LNCaP clone FGC (cell line): ENCODE data around the gene RPS5.

Experiments used
- DNase-seq: peaks from one replicate; pipeline ENCODE4 v3.0.0-alpha.2; 2011; ENCODE audit warnings: low read depth
- H3K4me3 ChIP-seq: 2 replicates; pipeline ENCODE4 v1.5.1; 2011; ENCODE audit warnings: mild to moderate bottlenecking, low read depth, low read length, control low read depth
- CTCF ChIP-seq: IDR thresholded peaks from 2 replicates; pipeline ENCODE4 v1.5.1; 2012; ENCODE audit warnings: mild to moderate bottlenecking; ENCODE audit not compliant: control insufficient read depth, insufficient read depth; ENCODE audit errors: extremely low read depth

RPS5 gene

GRCh38 chr19:58416604-58417003, 29.5 kb downstream of the RPS5 start:
- no peak for DNase-seq
- no peak overlapping the region for H3K4me3 ChIP-seq
- no peak for TF ChIP-seq CTCF

DNA sequence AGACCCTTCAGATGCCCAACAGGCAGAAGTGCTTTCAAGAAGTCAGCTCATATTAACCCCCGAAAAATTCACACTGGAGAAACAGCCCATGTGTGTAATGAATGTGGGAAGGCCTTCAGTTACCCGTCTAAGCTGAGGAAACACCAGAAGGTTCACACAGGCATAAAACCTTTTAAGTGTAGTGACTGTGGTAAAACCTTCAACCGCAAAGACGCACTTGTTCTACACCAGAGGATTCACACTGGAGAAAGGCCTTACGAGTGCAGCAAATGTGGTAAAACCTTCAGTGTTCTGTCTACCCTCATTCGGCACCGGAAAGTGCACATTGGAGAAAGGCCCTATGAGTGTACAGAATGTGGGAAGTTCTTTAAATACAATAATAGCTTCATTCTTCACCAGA, 30.0 kb downstream of the RPS5 start:
- H3K4me3 ChIP-seq: no peak overlapping the region
- no peak for DNase-seq
- no peak for TF ChIP-seq CTCF

- H3K4me3 ChIP-seq: no peak overlapping the region
- TF ChIP-seq CTCF: no peak
- no peak for DNase-seq
Observed at GRCh38 chr19:58428617-58429016, 41.5 kb downstream of the RPS5 start.

GRCh38 chr19:58429745-58430144, 42.7 kb downstream of the RPS5 start:
- no peak for DNase-seq
- no peak for TF ChIP-seq CTCF
- no peak overlapping the region for H3K4me3 ChIP-seq

DNA sequence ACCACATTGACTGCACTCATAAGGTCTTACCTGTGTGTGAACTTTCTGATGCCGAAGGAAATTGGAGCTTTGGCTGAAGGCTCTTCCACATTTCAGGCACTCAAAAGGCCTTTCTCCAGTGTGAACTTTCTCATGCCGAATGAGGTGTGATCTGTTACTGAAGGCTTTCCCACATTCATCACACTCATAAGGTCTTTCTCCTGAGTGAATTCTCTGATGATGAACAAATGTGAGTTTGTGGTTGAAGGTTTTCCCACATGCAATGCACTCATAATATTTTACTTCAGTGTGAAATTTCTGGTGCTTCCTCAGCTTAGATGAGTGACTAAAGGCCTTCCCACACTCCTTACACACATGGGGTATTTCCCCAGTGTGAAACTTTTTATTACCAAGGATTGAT, 47.1 kb downstream of the RPS5 start:
- no peak for DNase-seq
- no peak for TF ChIP-seq CTCF
- H3K4me3 ChIP-seq: no peak overlapping the region

- DNase-seq: peak; percentile 99
- TF ChIP-seq CTCF: no peak
- H3K4me3 ChIP-seq: peak within 1 kb of the TSS; percentile 86
Observed at GRCh38 chr19:58439576-58440554, 52.8 kb downstream of the RPS5 start, which contains the start of gene ZNF132. Gene ZNF132 (minus strand): TSS chr19:58440153. CDS start chr19:58439821, 332 bp downstream.
